Right forelimb (tissue), 1 donor: ENCODE data around the gene SMPD3.

Source experiments
- DNase-seq: peaks from one replicate; pipeline ENCODE4 v3.0.0-alpha.2; 2018

The SMPD3 gene

DNA sequence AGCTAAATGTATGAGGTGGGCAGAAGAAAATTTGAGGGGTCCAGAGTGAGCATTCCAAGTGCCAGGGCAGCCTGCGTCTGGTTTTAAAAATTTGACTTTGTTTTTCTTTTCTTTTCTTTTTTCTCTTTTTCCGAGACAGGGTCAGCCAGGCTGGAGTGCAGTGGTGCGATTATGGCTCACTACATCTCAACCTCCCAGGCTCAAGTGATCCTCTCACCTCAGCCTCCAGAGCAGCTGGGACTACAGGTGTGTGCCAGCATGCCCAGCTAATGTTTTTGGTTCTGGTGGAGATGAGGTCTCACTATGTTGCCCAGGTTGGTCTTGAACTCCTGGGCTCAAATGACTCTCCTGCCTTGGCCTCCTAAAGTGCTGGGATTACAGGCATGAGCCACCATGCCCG, 15.6 kb downstream of the SMPD3 start:
- DNase-seq, result no peak

DNA sequence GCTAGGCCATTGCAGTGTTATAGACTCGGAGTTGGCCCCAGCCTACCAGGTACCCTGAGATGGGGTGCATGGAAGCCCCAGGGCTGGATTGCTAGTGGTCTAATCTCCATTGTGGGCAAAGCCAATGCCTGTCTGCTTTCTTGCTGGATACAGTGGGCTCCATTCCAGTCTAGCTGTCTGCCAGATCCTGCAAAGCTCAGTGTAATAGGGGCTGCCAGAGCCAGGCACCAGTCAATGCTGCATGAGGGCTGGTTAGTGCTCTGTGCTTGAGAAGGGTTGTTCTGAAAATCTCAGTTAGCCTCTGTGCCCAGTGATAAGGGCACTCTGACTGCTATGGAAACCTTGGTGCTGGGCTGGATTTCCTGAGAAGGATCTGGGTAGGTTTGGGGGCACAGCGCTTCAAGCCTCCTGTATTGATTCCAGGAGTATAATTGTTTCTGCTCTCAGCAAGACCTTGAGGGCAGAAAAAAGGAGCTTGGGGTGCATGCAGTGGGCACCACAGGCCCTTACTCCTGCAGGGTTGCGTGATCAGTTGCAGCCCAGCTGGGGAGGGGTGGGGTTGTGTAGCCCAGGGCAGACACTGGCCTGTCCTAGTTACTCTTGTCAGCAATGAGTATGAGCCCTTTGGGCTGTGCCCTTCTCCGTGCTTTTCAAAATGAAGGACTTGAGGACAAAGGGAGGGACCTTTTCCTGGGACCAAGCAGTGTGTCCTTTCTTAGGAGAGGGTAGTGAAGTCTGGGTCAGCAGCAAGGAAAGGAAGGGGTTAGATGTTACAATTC, 19.0 kb downstream of the SMPD3 start:
- no peak for DNase-seq

DNA sequence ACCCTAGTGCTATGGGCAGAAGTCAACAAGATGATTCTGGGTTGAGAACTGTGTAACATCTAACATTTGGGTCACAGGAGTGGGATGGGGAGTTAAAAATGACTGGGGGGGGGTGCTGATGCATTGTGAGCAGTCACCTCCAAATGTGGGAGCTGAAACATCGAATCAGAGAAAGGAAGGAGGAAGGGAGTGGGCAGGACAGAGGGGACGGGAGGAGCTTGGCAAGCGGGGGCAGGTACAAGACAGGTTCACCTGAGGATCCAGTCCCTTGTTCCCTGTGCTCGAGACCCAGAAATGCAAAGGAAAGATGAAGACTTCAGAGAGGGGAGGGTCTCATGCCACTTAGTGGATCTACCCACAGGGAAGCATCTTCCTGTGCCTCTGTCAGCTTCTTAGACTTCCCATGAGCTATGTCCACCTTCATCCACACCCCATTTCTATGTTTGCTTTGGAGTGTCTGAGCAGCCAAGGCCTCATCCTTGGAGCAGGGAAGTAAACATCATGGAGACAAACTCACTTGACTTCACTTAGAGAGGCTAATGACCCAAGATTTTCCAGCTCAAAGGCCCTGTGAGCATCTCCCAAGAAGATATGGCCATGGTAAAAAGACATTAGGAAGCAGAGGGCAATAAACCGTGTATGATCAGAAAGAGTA, 20.5 kb downstream of the SMPD3 start:
- no peak for DNase-seq

DNA sequence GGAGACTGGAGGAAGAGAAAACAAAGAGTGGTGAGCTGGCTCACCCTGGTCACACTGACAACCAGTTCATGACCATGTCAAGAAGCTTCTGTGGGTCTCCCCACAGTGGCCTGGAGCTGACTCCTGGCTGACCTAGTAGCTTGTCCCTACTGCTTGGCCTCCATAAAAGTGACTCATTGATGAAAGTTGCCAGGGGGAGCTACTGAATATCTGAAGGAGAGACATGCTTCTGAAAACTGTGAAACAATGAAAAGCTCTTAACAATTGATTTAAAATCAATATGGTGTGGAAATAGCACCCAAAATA, 22.0 kb downstream of the SMPD3 start:
- DNase-seq, result no peak

DNA sequence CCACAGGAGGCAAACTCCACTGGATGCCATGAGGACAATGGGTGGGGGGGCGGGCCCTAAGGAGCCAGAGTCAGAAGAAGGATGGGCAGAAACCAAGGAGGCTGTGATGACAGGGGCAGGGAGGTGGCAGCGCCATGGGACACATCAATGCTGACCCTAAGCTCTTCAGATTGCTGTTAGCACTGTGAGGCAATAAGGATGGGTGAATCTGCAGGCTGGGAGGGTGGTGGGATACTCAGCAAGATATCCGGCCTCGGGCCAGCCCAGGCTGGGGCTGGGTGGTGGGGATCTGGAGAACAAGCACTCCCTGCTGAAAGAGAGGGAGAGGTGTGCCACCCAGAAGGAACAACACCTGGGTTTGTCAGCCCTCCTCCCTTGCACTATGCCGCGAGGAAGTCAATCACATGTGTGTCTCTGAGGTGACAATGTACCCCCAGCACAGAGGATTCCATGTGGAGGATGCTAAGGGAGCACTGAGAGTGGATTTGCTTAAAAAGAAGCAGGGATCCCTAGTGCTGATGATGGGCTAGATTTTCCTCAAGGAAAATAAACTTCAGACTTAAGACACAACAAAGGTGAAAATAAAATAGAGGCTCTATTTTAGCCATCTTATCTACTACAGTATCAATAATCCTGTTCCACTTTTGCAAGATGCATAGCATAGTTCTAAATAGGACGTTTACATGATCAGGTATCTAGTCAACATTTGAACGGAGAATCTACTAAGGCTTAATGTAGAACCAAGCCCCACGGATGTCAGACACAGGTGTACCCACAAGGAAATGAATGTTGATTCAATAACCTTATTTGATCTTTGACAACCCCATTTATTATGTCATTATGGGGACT, 22.6 kb downstream of the SMPD3 start:
- DNase-seq, result no peak

DNA sequence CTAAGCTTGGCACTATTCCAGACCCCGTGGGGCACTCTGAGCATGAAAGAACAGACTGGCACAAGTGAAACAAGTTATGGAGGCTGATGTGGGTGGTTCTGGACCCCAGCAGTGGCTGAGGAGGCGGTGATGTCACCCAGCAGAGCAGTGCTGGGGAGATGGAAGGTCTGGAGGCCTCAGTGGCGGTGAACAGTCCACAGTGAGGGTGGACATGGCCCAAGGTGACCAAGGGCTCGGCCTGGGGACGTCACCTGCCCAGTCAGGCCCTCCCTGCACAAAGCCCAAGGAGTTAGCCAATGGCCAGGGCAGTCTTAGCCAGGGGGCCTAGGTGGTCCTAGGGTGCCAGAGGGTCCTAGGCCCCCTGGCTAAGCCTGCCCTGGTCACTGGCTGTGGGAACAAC, 24.5 kb downstream of the SMPD3 start:
- DNase-seq, result no peak

DNA sequence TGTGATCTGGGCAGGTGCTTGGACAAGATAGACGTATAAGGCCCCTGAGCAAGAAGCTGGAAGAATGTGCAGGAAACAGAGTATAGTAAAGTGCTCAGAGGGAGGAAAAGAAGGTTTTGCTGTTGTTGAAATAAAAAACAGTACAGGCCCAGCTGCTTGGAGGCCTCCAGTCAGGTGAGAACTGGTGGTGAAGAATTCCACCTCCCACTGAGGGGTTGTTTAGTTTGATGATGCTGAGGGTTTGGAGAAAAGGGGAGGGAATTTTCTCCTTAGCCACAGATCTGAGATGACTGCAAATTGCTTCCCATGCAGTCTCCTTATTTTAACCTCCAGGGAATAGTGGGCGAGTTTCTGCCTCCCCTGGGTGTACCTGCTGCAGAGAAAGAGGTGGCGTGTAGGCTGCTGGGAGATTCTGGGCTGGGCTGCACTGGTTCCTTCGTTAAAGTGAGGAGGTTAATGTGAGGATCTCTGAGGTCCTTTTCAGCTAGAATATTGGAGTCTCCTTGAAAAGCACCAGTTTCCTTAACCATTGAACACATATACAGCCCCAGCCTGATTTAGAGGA, 25.8 kb downstream of the SMPD3 start:
- no peak for DNase-seq

DNA sequence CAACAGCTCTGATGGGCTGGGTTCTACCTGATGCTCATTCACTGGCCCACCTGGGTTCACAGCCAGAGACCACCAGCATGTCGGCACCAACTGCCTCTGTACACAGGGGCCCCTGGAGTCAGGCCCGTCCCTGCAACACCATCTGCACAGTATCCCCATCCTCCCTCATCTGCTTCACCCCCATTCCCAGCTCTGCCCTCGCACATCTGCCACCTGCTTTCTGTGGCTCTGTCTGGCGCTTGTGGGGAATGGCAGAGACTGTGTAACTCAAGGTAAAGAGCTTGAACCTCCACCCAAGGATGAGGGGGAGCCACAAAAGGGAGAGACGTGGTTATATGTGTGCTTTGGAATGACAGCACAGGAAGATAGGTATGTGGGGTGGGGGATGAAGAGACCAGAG, 27.2 kb downstream of the SMPD3 start:
- DNase-seq, result no peak

DNA sequence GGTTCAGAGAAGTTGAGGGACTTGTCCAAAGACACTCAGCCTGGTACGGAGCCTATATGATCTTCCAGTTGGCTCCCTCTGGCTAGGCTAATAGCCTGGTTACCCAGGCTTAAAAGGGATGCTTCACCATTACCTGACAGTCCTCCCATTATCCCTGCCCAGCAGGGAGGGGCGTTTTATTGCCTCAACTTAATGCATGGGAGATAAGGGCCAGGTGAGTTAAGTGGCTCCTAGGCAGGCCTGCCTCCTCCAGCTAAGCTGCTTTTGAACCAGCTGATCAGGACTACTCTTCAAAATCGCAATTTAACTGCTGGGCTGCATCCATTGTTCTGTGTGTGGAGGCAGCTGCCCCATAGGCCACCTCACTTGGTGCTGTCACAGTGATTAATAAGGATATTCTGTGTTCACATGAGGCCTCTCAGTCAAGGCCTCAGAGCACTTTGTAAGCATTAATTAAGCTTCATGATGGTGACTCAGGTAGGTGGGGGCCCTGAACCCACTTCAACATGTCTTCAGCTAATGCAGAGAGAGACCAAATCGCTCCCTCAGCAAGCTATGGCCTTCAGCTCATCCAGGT, 27.9 kb downstream of the SMPD3 start:
- DNase-seq, result no peak

DNA sequence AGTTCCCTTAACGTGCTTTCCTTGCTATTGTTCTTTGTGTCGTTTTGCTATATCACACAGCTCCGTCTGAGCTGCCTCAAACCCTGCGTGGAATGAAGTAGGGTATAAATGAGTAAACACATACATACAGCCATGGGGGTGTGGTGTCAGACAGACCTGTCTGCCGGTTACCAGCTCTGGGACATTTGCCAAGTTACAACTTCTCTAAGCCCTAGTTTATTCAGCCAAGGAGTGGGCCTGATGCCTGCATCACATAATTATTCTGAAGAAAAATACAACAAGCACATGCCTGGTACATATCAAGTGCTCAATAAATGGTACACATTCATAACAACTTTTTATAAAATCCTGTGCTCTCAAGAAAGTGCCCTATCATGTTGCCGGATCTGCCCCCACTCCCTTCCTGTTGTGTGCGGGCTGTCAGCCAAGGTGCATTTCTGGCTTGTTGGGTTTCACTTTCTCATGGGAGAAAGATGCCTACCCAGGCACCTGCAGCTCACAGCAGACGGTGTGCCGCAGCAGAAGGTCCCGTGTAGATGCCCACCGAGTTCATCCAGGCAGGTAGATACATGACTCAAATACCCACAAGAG, 30.5 kb downstream of the SMPD3 start:
- DNase-seq, result no peak

DNA sequence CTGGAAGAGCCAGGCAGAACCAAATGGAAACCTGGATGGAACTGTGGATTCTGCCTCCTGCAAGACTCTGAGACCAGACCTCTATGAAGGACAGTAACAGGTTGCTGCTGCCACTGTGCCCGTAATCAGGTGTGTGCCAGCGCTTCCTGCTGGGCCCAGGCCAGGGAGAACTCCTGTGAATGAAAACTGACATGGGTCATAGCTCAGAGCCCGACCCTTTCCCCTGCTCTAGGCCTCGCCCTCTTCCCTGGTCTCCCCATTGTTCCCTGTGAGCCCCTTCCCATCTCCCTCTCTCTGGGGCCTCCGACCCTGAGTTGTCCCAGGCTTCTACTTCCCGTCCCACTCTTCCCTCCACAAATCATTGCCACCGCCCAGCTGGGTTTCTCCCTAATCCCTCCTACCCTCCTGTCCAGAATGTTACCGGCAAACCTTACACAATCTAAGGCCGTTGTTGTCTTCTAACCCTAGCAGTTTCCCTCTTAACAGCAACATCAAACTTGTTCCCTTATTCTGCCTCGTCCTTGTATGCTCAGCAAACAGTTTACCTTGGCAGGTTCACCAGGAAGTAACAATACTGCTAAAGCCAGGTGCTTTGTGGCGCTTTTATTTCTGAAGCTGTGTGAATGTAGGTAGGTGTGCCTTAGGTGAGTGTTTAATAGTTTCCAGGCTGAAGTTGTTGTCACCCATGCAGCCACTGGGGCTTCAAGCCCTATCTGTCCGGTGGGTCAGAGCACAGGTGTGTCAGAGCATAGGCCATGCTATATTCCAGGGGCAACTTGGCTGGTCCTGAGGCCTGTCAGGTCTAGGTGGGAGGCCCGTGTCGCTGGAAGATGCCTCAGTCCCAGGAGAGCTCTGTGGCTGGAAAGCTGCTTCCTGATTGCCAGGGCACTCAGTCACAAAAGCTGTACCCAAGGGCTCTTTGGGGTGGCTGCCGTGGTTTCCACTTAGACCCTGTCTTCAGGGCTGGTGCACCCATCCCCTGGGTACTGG, 32.0 kb downstream of the SMPD3 start:
- DNase-seq, result no peak

DNA sequence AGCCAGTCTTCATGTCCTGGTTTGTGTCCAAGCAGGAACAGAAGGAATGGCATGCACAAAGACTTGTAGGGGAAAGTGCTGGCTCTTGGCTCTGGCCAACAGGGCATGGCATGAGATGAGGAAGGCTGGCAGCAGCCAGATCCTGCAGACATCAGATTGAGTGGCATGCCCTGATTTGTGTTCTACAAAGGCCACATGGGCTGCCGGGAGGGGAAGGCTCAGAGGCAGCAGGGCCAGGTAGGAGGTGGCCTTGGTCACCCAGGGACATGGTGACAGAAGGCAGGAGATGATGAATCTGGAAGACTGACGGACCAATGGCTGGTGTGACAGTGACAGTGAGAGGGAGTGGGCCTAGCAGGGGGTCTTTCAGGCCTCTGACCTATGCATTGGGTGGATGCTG, 33.7 kb downstream of the SMPD3 start:
- DNase-seq, result no peak

DNA sequence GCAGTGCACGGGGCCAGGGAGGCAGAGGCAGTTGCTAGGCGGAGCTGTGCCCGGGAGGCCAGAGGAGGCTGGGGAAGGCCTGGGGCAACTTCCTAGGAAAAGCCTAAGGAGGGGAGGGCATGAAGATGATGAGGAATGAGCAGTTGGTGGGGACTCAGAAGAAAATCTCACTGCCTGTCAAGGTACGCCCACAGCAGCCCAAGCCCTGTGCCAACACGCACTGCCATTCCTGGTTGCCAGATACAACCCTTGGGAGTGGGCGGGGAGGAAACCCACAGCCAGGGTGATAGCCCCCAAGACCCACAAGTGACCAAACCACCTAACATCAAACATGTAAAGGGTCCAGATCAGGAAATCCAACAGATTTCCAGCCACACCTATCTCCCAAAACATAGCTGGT, 36.2 kb downstream of the SMPD3 start:
- no peak for DNase-seq

DNA sequence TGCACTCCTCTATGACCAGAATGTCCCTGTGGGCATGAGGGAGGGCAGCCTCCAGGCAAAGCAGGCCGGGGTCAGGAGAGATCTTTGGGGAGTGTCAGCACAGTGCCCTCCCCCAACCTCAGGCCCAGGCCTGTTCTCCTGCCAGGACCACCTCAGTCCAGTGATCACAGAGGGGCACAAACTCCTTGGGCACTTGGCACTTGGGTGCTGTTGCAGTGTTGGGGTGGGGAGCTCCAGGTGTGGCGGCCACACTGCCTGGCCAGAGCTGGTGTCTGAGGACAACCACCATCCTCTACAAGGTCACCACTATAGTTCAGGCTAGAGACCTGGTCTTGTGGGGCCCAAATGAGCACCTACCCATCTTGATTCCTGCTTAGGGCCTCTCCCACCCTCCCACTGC, 37.2 kb downstream of the SMPD3 start:
- no peak for DNase-seq

DNA sequence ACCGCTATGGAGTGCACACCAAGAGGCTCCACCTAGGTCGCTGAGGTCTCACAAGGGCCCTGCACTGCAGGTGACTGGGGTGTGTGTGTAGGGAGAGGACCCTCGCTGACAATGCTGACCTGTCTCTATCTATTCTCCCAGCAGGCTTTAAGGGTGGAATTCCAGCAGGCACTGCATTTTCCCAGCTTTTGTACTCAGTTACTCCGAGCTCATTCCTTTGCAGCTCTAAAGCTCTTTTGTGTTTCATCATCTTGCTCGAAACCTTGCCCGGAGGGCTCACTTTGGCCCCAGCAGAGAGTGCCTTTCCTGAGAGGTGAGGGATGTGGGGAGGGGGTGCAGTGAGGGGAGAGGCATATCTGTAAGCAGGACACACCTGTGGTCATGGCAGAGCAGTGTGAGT, 39.3 kb downstream of the SMPD3 start:
- DNase-seq, result no peak

DNA sequence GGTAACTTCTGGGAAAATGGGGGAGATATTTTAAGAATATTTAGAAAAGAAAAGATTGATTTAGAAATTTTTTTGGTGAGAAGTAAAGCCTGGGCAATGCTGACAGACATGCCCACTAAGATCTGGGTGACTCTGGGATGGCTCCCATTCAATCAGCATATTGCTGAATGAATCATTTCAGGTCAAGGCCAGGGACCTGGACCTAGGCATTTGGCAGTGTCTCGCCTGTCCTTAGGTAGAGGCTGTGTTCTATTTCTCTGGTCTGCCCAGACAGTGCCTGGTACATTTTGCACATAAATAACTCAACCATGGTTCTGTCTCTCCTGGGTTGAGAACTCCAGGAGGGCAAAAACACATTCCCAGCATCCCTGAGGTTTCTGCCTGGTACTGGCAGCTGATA, 39.9 kb downstream of the SMPD3 start:
- DNase-seq, result no peak

DNA sequence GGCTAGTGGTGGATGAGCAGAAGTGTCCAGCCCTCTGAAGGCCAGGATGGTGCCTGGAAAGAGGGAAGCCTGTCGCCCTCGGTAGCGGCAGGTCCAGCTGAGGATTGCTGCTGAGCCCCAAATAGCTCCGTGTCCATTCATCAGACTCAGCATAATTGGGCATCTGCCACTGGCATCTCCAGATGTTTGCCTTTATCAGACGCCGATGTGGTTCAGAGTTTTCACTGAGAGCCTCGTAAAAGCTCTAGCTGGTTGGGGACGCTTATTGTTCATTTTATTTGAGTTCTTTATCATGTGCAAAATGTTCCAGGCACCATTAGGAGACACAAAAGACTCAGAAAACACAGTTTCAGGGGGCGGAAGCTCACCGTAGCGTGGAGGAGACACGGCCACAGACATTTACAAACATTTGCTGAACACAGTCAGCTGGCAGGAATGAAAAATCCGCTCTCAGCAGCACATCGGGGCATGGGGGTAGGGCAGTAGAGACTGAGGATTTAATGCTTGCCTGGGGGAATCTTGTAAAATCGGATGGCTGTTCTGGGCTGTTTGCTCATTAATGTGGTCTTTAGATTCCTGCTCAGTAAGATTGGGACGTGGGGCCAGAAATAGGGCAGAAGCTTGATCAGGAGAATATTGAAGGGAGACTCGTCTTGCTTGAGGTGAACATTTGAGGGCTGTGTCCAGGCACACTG, 41.7 kb downstream of the SMPD3 start:
- no peak for DNase-seq

DNA sequence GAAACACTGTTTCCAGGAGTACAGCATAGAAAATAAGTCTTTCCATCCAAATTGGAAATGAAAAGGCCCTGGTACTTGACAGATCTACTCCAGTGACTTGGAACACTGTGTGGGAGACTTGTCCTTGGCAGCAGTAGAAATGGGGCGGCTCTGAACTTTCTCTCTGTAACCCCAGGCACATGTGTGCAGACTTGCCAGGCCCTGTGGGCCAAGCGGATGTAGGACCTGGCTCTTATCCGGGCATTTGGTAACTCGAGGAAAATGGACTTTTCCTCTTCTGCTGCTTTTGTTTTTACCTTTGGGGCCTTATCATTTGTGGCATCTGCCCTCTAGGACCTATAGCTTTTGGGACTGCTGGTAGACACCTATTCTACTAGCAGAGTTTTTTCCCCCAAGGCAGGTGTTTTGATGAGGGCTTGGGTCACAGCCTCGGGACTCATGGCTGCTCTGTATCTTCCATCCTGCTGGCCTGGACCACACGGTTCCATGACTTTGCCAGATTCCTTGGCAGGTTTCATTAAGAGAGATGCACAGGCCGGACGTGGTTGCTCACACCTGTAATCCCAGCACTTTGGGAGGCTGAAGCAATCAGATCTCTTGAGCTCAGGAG, 43.5 kb downstream of the SMPD3 start:
- DNase-seq, result no peak

DNA sequence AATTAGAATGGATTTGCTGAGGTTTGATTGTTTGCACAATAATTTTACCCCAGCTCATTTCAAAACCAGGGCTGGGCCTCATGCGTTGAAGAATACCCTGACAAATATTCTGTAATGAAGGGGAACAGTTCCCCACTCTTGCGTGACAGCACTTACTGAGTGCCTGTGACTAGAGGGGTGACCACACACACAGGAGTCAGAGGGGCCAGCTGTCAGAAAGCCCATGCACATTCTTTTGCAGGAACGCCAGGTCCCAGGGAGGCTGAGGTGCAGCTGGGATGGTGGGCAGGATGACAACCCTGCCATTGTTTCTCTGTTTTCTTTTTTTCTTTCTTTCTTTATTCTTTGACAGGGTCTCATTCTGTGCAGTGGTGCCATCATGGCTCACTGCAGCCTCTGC, 44.6 kb downstream of the SMPD3 start:
- DNase-seq, result no peak

DNA sequence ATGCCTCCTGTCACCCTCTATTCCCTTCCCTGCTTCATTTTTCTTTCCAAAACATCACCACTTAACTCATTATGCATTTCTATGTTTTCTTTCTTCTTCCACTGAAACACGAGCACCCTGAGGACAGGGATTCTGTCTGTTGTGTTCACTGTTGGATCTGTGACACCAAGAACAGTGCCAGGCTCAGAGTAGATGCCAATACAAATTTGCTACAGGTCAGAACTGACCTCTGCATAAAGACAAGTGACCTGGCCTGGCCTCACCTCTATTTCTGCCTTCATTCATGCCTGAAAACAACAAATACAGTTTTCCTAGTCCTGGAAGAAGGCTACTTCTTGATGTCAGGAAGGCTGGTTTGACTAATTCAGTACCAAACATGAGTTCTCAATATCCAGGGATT, 45.1 kb downstream of the SMPD3 start:
- DNase-seq, result no peak

DNA sequence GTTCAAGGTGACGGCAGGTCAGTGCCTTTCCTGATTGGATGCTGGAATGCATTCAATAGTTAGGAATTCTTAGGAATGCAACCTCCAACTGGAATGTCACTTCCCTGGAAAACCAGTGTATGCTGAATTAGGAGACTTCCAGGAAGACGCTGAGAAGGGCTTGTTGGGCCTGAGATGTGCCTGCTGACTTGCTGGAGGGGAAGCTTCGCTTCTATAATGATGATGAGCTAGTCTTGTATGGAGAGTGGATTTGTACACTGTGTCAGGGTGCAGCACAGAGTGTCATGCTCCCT, 45.6 kb downstream of the SMPD3 start:
- no peak for DNase-seq
